GM12801 (cell line): Measurements from ENCODE around the gene KRT80.

Experiments used
- TF ChIP-seq, protein P1 (sequence below): IDR thresholded peaks from one replicate; pipeline ENCODE4 v1.5.1; 2011; ENCODE audit warnings: control low read depth; ENCODE audit not compliant: insufficient read length; ENCODE audit errors: extremely low read depth

The KRT80 gene

DNA sequence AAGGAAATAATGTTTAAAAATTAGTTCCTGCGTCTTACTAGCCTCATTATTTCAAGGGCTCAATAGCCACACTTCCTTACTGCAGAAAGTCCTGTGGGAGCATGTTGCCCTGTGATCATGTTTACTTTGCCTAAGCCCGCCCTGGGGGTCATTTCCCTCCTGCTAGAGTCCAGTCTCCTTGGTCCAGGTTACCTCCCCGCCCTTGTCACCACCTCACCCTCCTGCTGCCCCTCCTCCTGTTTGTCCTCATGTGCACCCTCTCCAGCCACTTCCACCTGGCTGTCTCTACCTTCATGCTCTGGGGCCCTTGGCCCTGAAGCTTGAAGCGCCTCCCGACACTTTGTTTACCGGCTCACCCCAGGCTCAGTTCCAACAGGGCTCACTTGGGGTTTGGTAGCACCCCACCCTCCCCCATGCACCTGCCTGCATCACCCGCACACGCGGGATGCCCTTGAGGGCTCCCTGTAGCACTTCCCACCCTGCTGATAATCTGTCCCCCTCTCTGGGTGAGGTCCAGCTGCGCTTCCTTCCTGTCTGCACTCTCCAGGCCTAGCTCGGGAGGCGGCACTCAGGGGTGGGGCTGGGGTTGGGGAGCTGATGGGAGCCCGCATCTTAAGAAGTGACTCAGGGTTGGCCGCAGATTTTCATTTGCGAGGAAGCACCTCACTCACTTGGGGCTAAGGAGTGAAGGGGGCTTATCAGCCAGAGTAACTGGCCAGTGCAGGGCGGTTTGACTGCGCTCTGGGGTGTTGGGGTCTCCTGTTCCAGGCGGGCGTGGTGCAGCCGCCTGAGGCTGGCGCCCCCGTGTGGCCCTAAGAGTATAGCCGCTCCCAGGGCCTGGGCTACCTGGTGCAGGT lies 72.2 kb downstream of the KRT80 start:
- TF ChIP-seq, protein P1, sequence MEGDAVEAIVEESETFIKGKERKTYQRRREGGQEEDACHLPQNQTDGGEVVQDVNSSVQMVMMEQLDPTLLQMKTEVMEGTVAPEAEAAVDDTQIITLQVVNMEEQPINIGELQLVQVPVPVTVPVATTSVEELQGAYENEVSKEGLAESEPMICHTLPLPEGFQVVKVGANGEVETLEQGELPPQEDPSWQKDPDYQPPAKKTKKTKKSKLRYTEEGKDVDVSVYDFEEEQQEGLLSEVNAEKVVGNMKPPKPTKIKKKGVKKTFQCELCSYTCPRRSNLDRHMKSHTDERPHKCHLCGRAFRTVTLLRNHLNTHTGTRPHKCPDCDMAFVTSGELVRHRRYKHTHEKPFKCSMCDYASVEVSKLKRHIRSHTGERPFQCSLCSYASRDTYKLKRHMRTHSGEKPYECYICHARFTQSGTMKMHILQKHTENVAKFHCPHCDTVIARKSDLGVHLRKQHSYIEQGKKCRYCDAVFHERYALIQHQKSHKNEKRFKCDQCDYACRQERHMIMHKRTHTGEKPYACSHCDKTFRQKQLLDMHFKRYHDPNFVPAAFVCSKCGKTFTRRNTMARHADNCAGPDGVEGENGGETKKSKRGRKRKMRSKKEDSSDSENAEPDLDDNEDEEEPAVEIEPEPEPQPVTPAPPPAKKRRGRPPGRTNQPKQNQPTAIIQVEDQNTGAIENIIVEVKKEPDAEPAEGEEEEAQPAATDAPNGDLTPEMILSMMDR = no peak
